NT2/D1 (cell line): ENCODE data around the gene BTLA.
"Not testable (repeated sequence)": the region's sequence is repeated elsewhere in the genome, so short reads cannot be mapped to it uniquely, and the experiment has no call there.

Experiments used
- DNase-seq: peaks from one replicate; pipeline ENCODE4 v3.0.0-alpha.2; 2011; ENCODE audit warnings: low read depth, low spot score
- H3K27me3 ChIP-seq: 2 replicates; pipeline ENCODE4 v1.6.0; 2011; ENCODE audit warnings: mild to moderate bottlenecking; ENCODE audit not compliant: insufficient read length, insufficient read depth
- H3K36me3 ChIP-seq: 2 replicates; pipeline ENCODE4 v1.6.1; 2011; ENCODE audit warnings: mild to moderate bottlenecking, low read length, mixed read lengths; ENCODE audit not compliant: insufficient read depth, insufficient read length
- H3K4me1 ChIP-seq: 2 replicates; pipeline ENCODE4 v1.5.1; 2011; ENCODE audit not compliant: insufficient read depth, insufficient read length
- H3K4me3 ChIP-seq: 2 replicates; pipeline ENCODE4 v1.5.1; 2011; ENCODE audit warnings: low read depth; ENCODE audit not compliant: insufficient read length
- H3K9ac ChIP-seq: 2 replicates; pipeline ENCODE4 v1.6.0; 2011; ENCODE audit warnings: low read depth; ENCODE audit not compliant: insufficient read length
- H3K9me3 ChIP-seq: 2 replicates; pipeline ENCODE4 v1.5.1; 2011; ENCODE audit warnings: mild to moderate bottlenecking, low read length; ENCODE audit not compliant: insufficient read depth
- SUZ12 ChIP-seq: IDR thresholded peaks from 2 replicates; pipeline ENCODE4 v1.6.1; 2011; ENCODE audit not compliant: insufficient read length, insufficient read depth; ENCODE audit errors: extremely low read depth
- YY1 ChIP-seq: IDR thresholded peaks from 2 replicates; pipeline ENCODE4 v1.6.1; 2011; ENCODE audit not compliant: insufficient read length, insufficient read depth
- ZNF274 ChIP-seq: IDR thresholded peaks from 2 replicates; pipeline ENCODE4 v1.6.1; 2011; ENCODE audit warnings: mild to moderate bottlenecking, low read depth, low read length

The BTLA gene

DNA sequence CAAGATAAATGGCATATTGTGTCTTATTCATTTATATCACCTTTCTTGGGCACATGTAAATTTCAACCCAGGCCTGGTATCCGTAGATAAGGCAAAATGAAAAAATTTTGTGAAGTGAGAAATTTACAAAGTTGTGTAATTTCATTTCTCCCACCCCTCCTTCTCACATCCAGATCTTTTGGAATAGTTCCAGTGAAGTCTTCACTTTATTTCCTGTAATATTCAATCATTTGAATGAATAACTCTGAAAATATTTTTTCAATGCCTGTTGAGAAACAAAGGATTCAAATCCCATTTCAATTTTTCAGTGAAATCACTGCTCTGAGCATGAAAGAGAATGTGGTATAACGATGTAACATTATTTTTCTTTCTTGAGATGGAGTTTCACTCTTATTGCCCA is 53.4 kb downstream of the BTLA start:
- no peaks in the 10 kb centered on the region for H3K9me3 ChIP-seq
- no peaks in the 10 kb centered on the region for H3K4me1 ChIP-seq

DNA sequence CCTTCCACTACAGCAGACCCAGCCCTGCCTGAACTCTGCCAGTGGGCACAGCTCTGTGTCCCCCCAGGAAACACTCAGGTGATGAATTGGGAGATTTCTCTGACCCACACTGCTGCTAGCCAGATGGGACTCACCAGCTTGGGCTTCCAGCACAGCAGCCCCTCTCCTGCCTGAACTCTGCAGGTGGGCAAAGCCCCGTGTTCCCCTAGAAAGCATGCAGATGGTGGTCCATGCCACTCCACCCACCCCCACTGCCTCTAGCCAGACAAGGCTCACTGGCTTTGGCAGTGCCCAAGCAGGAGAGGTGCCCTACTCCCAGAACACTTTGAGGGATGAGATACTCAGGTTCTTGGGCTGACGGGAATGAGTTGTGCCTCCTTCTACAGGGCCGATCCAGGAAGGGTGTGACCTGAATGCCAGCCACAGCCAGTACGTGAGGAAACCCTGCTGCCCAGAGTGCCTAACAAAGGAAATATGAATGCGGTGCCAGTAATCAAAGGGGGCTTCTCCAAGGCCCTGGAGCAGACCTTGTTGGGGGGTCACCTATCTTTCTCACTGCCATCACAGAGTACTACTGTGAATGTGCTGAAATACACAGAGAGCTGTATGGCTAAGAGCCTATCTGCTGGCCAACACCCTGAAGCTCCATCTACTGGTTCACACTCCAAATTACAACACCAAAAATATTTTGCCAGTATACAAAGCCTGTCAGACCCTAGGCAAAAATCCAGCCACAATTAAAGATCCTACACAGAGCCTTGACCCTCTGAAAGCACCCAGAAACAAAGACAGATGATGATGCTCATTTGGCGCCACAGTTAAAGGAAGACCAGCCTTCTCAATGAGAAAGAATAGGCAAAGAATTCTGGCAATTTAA is 61.9 kb downstream of the BTLA start:
- TF ChIP-seq YY1: no peak
- TF ChIP-seq SUZ12: no peak
- no peak for TF ChIP-seq ZNF274
- Histone ChIP-seq H3K4me1 (no peaks in the 10 kb centered on the region), H3K9me3 (peaks cover 41% of the 10 kb centered on the region), H3K36me3 (no peaks in the 10 kb centered on the region), H3K9ac (no peak overlapping the region), H3K4me3 (no peak overlapping the region), H3K27me3 (no peaks in the 10 kb centered on the region)
- DNase-seq: peak; percentile 16

More for the DNA sequence above, 53.4 kb downstream of the BTLA start:
- Histone ChIP-seq H3K4me3 (no peak overlapping the region), H3K27me3 (no peaks in the 10 kb centered on the region), H3K36me3 (no peaks in the 10 kb centered on the region), H3K9ac (no peak overlapping the region)
- DNase-seq: no peak
- TF ChIP-seq SUZ12: no peak
- TF ChIP-seq ZNF274: no peak
- no peak for TF ChIP-seq YY1

DNA sequence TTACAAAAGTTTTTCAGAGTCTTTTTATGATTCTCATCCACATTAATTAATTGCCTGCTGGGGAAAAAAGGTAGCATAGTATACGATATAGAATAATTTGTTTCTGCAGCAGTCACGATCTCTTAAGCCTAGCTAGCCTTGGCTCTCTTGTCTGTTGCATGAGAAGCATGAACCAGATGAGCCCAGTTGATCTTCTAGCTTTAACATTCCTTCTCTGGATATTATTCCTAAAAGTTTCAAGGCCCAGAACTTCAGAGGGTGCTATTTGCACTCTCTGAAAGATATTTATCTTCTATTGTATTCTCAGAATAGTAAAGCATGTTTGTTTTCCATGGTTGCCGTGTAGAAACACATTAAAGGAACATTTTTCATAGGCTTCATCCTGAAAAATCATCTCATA is 69.3 kb downstream of the BTLA start:
- Histone ChIP-seq H3K36me3 (no peaks in the 10 kb centered on the region), H3K4me1 (no peaks in the 10 kb centered on the region), H3K27me3 (no peaks in the 10 kb centered on the region), H3K9me3 (peaks cover 29% of the 10 kb centered on the region), H3K4me3 (no peak overlapping the region), H3K9ac (no peak overlapping the region)
- DNase-seq: no peak
- TF ChIP-seq ZNF274: no peak

DNA sequence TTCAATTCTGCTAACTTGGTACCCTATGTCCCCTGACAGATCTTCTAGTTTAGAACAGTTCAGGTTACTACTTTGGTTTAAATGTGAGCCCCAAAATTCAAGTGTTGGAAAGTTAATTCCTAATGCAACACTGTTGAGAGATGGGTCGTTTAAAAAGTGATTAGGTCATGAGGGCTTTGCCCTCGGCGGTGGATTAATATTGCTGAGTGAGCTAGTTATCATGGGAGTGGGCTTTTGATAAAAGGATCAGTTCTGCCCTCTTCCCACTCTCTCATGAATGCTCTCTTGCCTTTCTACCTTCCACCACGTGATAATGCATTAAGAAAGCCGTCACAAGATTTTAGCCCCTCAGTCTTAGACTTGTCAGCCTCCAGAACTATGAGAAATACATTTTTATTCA is 72.1 kb downstream of the BTLA start:
- Histone ChIP-seq H3K27me3 (no peaks in the 10 kb centered on the region), H3K4me3 (no peak overlapping the region), H3K4me1 (no peaks in the 10 kb centered on the region), H3K36me3 (no peaks in the 10 kb centered on the region), H3K9me3 (peaks cover 17% of the 10 kb centered on the region; the same call in 1 of the 2 replicates), H3K9ac (no peak overlapping the region)
- no peak for DNase-seq
- TF ChIP-seq ZNF274: no peak
- TF ChIP-seq SUZ12: no peak
- TF ChIP-seq YY1: no peak

DNA sequence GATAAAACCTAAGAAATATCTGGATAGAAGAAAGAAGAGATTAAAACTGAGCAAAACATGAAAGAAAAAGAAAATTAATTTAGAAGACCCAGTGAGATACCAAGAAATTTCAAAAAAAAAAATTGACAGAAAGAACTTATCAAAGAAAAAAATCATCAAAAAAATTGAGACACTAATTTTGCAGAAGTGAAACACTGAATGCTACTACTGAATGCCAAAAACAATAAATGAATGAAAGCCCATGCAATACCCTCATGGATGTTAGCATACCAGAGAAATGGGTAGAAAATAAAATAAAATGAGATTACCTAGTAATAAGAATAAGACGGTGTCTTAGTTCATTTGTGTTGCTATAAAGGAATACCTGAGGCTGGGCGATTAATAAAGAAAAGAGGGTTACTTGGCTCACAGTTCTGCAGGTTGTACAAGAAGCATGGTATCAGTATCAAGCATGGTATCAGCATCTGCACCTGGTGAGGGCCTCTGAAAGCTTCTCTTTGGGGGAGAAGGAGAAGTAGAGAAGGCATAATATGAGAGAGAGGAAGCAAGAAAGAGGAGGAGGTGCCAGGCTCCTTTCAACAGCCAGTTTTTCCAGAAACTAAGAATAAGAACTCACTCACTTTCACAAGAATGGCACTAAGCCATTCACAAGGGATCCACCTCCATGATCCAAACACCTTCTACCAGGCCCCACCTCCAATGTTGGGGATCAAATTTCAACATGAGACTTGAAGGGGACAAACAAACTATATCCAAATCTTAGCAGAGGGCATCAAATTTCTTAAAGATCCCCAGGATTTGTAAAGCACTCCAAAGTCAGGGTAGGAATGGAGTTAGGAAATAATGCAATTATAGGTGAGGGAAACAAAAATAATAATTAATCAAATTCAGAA is 73.2 kb downstream of the BTLA start:
- Histone ChIP-seq H3K9me3 (peaks cover 10% of the 10 kb centered on the region; the same call in 1 of the 2 replicates), H3K36me3 (no peaks in the 10 kb centered on the region), H3K27me3 (no peaks in the 10 kb centered on the region), H3K9ac (no peak overlapping the region), H3K4me3 (no peak overlapping the region), H3K4me1 (no peaks in the 10 kb centered on the region)
- DNase-seq: no peak
- TF ChIP-seq YY1 (no peak), ZNF274 (no peak), SUZ12 (no peak)

DNA sequence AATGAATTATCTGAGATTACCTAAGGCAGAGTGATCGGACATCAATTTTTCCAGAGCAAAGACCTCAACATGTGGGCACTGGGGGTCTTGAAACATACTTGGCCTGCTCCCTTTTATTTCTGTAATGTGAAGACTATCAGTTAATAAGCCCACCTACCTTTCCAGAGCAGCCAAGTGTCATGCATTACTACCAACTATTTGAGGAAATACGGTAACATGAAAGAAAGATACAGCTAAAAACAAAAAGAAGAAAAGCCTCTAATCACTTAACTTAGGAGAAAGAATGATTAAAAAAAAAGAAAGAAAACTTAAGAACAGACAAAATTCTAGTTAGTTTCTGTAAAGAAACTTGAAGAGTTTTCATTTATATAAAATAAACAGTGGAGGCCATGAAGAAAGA is 73.9 kb downstream of the BTLA start:
- Histone ChIP-seq H3K4me3 (no peak overlapping the region), H3K9me3 (peaks cover 9% of the 10 kb centered on the region; the same call in 1 of the 2 replicates), H3K4me1 (no peaks in the 10 kb centered on the region), H3K9ac (no peak overlapping the region), H3K36me3 (no peaks in the 10 kb centered on the region), H3K27me3 (no peaks in the 10 kb centered on the region)
- no peak for TF ChIP-seq SUZ12
- DNase-seq: no peak

DNA sequence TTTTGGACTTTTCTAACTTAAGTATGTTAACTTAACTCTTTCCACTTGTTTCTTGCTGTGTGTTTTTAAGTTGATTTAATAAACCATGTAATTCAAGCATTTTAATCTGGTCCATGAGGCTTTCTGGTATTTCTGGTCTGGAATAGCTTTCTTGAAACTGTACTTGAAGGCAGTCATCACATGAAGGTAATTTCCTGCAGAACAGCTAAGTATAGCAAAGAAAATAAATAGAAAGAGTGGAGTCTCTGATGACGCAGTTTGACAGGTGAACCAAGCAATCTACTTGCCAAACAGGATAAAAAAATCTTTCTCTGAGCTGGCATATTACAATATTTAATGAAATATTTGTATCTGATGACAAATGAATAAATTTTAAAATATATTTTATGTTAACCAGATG is 74.9 kb downstream of the BTLA start:
- peaks cover 4% of the 10 kb centered on the region; the same call in 1 of the 2 replicates for H3K9me3 ChIP-seq
- no peak for DNase-seq
- H3K36me3 ChIP-seq: no peaks in the 10 kb centered on the region
- H3K4me1 ChIP-seq: no peaks in the 10 kb centered on the region
- no peak overlapping the region for H3K4me3 ChIP-seq
- no peak overlapping the region for H3K9ac ChIP-seq
- no peaks in the 10 kb centered on the region for H3K27me3 ChIP-seq
- no peak for TF ChIP-seq SUZ12
- no peak for TF ChIP-seq YY1
- TF ChIP-seq ZNF274: no peak

DNA sequence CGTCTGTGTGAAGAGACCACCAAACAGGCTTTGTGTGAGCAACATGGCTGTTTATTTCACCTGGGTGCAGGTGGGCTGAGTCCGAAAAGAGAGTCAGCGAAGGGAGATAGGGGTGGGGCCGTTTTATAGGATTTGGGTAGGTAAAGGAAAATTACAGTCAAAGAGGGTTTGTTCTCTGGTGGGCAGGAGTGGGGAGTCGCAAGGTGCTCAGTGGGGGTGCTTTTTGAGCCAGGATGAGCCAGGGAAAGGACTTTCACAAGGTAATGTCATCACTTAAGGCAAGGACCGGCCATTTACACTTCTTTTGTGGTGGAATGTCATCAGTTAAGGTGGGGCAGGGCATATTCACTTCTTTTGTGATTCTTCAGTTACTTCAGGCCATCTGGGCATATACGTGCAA is 76.4 kb downstream of the BTLA start:
- H3K36me3 ChIP-seq, H3K9ac ChIP-seq, H3K4me1 ChIP-seq, DNase-seq, H3K27me3 ChIP-seq, H3K9me3 ChIP-seq, H3K4me3 ChIP-seq: not testable (repeated sequence)

DNA sequence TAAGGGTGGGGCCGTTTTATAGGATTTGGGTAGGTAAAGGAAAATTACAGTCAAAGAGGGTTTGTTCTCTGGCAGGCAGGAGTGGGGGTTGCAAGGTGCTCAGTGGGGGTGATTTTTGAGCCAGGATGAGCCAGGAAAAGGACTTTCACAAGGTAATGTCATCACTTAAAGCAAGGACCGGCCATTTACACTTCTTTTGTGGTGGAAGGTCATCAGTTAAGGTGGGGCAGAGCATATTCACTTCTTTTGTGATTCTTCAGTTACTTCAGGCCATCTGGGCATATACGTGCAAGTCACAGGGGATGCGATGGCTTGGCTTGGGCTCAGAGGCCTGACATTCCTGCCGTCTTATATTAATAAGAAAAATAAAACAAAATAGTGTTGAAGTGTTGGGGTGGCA is 80.7 kb downstream of the BTLA start:
- DNase-seq, H3K9me3 ChIP-seq, H3K4me1 ChIP-seq, H3K4me3 ChIP-seq, H3K9ac ChIP-seq, H3K36me3 ChIP-seq, H3K27me3 ChIP-seq: not testable (repeated sequence)
